ENCODE measurements around the gene FOXA3. TPM values are rescaled to one million over a fixed set of nuclear protein-coding genes. Genes with fewer than 3 reads are reported as not detected.
A peak's percentile ranks its signal among the peaks of the same experiment; 100 is the strongest.

The FOXA3 gene
- total and polyA plus RNA-seq, 2 of the 4 experiments (the other 2 are of a cell fraction), result not detected

GRCh38 chr19:45885556-45886426 is 21.7 kb downstream of the FOXA3 start, which contains the start of gene IRF2BP1:
TSS of gene IRF2BP1 (minus strand) at chr19:45886141. CDS start at chr19:45885774, 367 bp downstream.
- dilution Hi-C loops (cut with HindIII; ENCODE audit: low sequenced_read_pairs, unreplicated experiment) (no loop called here), in situ Hi-C loops (cut with MboI; ENCODE audit: low sequenced_read_pairs) (no loop called here), intact Hi-C loops (cut with micrococcal nuclease) (loop anchor here (2.0 to 5.0 kb wide), 2 partner anchors 23 to 112 kb away; partner anchors contain the start of genes CCDC61 and SYMPK)
- peak; percentile 91 for DNase-seq
- peaks cover 6% of the 10 kb centered on the region; the same call in 1 of the 2 replicates for H3K9me1 ChIP-seq (ENCODE audit: insufficient read depth, low read length)
- peak within 1 kb of the TSS; percentile 65 for H3K23ac ChIP-seq (ENCODE audit: low read depth, low read length)
- H3K56ac ChIP-seq (ENCODE audit: extremely low read depth, insufficient read depth, low read length), result peak within 1 kb of the TSS; percentile 75
- H3K9me3 ChIP-seq (ENCODE audit: control insufficient read depth, insufficient read depth, low read length), result no peaks in the 10 kb centered on the region
- H4K91ac ChIP-seq (ENCODE audit: insufficient read depth, low read depth, low read length), result peak within 1 kb of the TSS; percentile 97
- H4K20me1 ChIP-seq (ENCODE audit: insufficient read depth, low read length), result peaks cover 15% of the 10 kb centered on the region
- H2BK15ac ChIP-seq (ENCODE audit: low read depth, low read length), result peak within 1 kb of the TSS; percentile 55; the same call in 1 of the 3 replicates
- H3K9ac ChIP-seq (ENCODE audit: low read depth, low read length), result peak within 1 kb of the TSS; percentile 89
- peak; percentile 76 for ATAC-seq (ENCODE audit: low read depth)
- H4K8ac ChIP-seq (ENCODE audit: low read depth in 2 of 2, low read length in 2 of 2), result peak within 1 kb of the TSS; percentile 99 to 100
- ChIA-PET CTCF (no interaction called here), POLR2A (ENCODE audit: unreplicated experiment) (no interaction called here)
- no peaks in the 10 kb centered on the region for H3K27me3 ChIP-seq (ENCODE audit: control insufficient read depth, insufficient read depth, low read length)
- H3K4me3 ChIP-seq (ENCODE audit: insufficient read depth, low read depth, low read length), result peak within 1 kb of the TSS; percentile 74
- 2% methylated on average over 44 of the region's 107 CpGs; no CpG with 5 or more reads in 1 of the 2 experiments for WGBS, 2 experiments (ENCODE audit: extremely low coverage in 2 of 2, insufficient read length in 1 of 2)
- no TSS peak for BruUV-seq (replicated peaks)
- H2AK5ac ChIP-seq (ENCODE audit: low read depth, low read length), result peak within 1 kb of the TSS; percentile 85
- no peak within 1 kb of the TSS for H2BK20ac ChIP-seq (ENCODE audit: low read depth, low read length)
- TF ChIP-seq, protein P1, sequence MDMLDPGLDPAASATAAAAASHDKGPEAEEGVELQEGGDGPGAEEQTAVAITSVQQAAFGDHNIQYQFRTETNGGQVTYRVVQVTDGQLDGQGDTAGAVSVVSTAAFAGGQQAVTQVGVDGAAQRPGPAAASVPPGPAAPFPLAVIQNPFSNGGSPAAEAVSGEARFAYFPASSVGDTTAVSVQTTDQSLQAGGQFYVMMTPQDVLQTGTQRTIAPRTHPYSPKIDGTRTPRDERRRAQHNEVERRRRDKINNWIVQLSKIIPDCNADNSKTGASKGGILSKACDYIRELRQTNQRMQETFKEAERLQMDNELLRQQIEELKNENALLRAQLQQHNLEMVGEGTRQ (IDR thresholded peaks at IDR 0.05; ENCODE audit: low read depth, low read length), result no peak
- no peak for TF ChIP-seq RAD21 (IDR thresholded peaks at IDR 0.05; ENCODE audit: low read length)
- TF ChIP-seq NFE2L2 (IDR thresholded peaks at IDR 0.05; ENCODE audit: low read depth, low read length), result no peak
- TF ChIP-seq CEBPB (IDR thresholded peaks at IDR 0.05; ENCODE audit: low read depth, low read length), result peak; percentile 89
- TF ChIP-seq MAZ (IDR thresholded peaks at IDR 0.05; ENCODE audit: borderline replicate concordance, low read depth, low read length), result peak; percentile 44; the same call in 1 of the 2 replicates
- TF ChIP-seq RFX5 (IDR thresholded peaks at IDR 0.05; ENCODE audit: low read depth, low read length), result no peak
- TF ChIP-seq CTCF (conservative IDR thresholded peaks at IDR 0.05; ENCODE audit: low read depth, low read length), result no peak
- TF ChIP-seq RCOR1 (IDR thresholded peaks at IDR 0.05; ENCODE audit: insufficient replicate concordance, low read length), result peak; percentile 82
- peak; percentile 9; the same call in 1 of the 2 replicates for TF ChIP-seq MXI1 (IDR thresholded peaks at IDR 0.05; ENCODE audit: borderline replicate concordance, low read depth, low read length)
- no peak; the same call in none of the 2 replicates for TF ChIP-seq POLR2A (IDR thresholded peaks at IDR 0.05; ENCODE audit: low read depth, low read length)
- TF ChIP-seq SMC3 (IDR thresholded peaks at IDR 0.05; ENCODE audit: low read depth, low read length), result no peak
- TF ChIP-seq FOS (IDR thresholded peaks at IDR 0.05; ENCODE audit: low read depth, low read length), result no peak
- TF ChIP-seq BHLHE40 (IDR thresholded peaks at IDR 0.05; ENCODE audit: low read depth, low read length), result no peak
- TF ChIP-seq CHD1 (IDR thresholded peaks at IDR 0.05; ENCODE audit: low read depth, low read length), result no peak; the same call in 1 of the 2 replicates
- H3K36me3 ChIP-seq (ENCODE audit: control insufficient read depth, insufficient read depth, low read length), result peaks cover 8% of the 10 kb centered on the region; the same call in 1 of the 2 replicates
- H2BK5ac ChIP-seq (ENCODE audit: low read depth, low read length, poor library complexity, severe bottlenecking), result peak within 1 kb of the TSS; percentile 86
- H3K14ac ChIP-seq (replicated peaks; ENCODE audit: low read depth, low read length), result peak within 1 kb of the TSS; percentile 98
- H3K79me1 ChIP-seq (ENCODE audit: low read depth in 1 of 2, low read length in 2 of 2), result peaks cover 8 to 30% of the 10 kb centered on the region in 2 experiments
- peak within 1 kb of the TSS; percentile 68 for H3K18ac ChIP-seq (ENCODE audit: low read depth, low read length)
- H2BK120ac ChIP-seq (ENCODE audit: low read depth, low read length), result peak within 1 kb of the TSS; percentile 75
- peak within 1 kb of the TSS; percentile 93 for H2AK9ac ChIP-seq (replicated peaks; ENCODE audit: low read depth, low read length, poor library complexity)
- peak within 1 kb of the TSS; percentile 86 for H4K5ac ChIP-seq (ENCODE audit: low read depth, low read length)
- peak within 1 kb of the TSS; percentile 92 for H3K27ac ChIP-seq (ENCODE audit: insufficient read depth, low read length)
- peak within 1 kb of the TSS; percentile 95 for H2AFZ ChIP-seq (replicated peaks; ENCODE audit: low read length, poor library complexity)
- H3K4me1 ChIP-seq (ENCODE audit: control insufficient read depth, insufficient read depth, low read length), result peaks cover 10% of the 10 kb centered on the region
- peak within 1 kb of the TSS; percentile 86 for H3K4me2 ChIP-seq (ENCODE audit: low read depth, low read length)
- peak within 1 kb of the TSS; percentile 97 for H3K4ac ChIP-seq (ENCODE audit: low read depth, low read length)

All from IMR-90 (cell line).